ENCODE measurements around the gene RUNDC1. TPM values are rescaled to one million over a fixed set of nuclear protein-coding genes. Genes with fewer than 3 reads are reported as not detected.
"Not testable (repeated sequence)": the region's sequence is repeated elsewhere in the genome, so short reads cannot be mapped to it uniquely, and the experiment has no call there.

RUNDC1 gene
- total RNA-seq, 1 experiment from 2014 or later: 18.2 TPM

GRCh38 chr17:42999003-42999525, 18.7 kb downstream of the RUNDC1 start:
- no TSS peak for BruUV-seq (replicated peaks)
- no peaks in the 10 kb centered on the region for H3K9me3 ChIP-seq
- CTCF ChIA-PET: interaction anchor here (1.4 to 1.9 kb wide), 3 partner anchors 17 to 175 kb away, joined by 3 to 13 read pairs (median 4); partner anchors contain the start of gene BECN1
- peaks cover 16% of the 10 kb centered on the region for H3K4me1 ChIP-seq
- H3K27me3 ChIP-seq (replicated peaks; ENCODE audit: control insufficient read depth, insufficient read depth, low read length): no peaks in the 10 kb centered on the region
- POLR2A ChIA-PET: interaction anchor here (0.6 to 2.0 kb wide), 10 partner anchors 8 to 1212 kb away, joined by 3 to 37 read pairs (median 15); partner anchors contain the start of genes IFI35, JUP, TMEM106A and VAT1
- no peaks in the 10 kb centered on the region for H3K27me3 Mint-ChIP-seq (ENCODE audit: insufficient read depth, unreplicated experiment)
- peaks cover 80% of the 10 kb centered on the region for H3K36me3 Mint-ChIP-seq (ENCODE audit: insufficient read depth, unreplicated experiment)
- no peaks in the 10 kb centered on the region for H3K9me3 Mint-ChIP-seq (ENCODE audit: unreplicated experiment)
- no peak for TF ChIP-seq CTCF (IDR thresholded peaks at IDR 0.05; ENCODE audit: insufficient read depth in 1 of 2, low read depth in 1 of 2, low read length in 1 of 2, severe bottlenecking in 1 of 2, unreplicated experiment in 1 of 2)
- peak overlapping the region; percentile 99 for H3K27ac Mint-ChIP-seq (ENCODE audit: unreplicated experiment)
- peak overlapping the region; percentile 59 for H3K4me3 ChIP-seq (ENCODE audit: low read depth, low read length)
- peaks cover 12% of the 10 kb centered on the region for H3K4me1 Mint-ChIP-seq (ENCODE audit: low read depth, unreplicated experiment)
- intact Hi-C loops (cut with micrococcal nuclease; ENCODE audit: unreplicated experiment): loop anchor here (2.0 kb wide), 1 partner anchor 18 kb away; the partner anchor contains the start of genes PTGES3L and RUNDC1
- peaks cover 3% of the 10 kb centered on the region; the same call in 1 of the 2 replicates for H3K36me3 ChIP-seq (ENCODE audit: control insufficient read depth, insufficient read depth, low read length)
- H3K4me3 Mint-ChIP-seq (ENCODE audit: unreplicated experiment): peak overlapping the region; percentile 90
- DNase-seq: no peak

- peak overlapping the region; percentile 16 for H3K4me3 Mint-ChIP-seq (ENCODE audit: unreplicated experiment)
- POLR2A ChIA-PET; H3K4me3 ChIP-seq (ENCODE audit: low read depth, low read length); H3K9me3 ChIP-seq; H3K4me1 Mint-ChIP-seq (ENCODE audit: low read depth, unreplicated experiment); H3K27me3 Mint-ChIP-seq (ENCODE audit: insufficient read depth, unreplicated experiment); H3K27me3 ChIP-seq (replicated peaks; ENCODE audit: control insufficient read depth, insufficient read depth, low read length); BruUV-seq (replicated peaks); intact Hi-C loops (cut with micrococcal nuclease; ENCODE audit: unreplicated experiment); H3K36me3 ChIP-seq (ENCODE audit: control insufficient read depth, insufficient read depth, low read length); DNase-seq; CTCF ChIA-PET; H3K9me3 Mint-ChIP-seq (ENCODE audit: unreplicated experiment): not testable (repeated sequence)
- H3K27ac Mint-ChIP-seq (ENCODE audit: unreplicated experiment): peak overlapping the region; percentile 48
- peaks cover 16% of the 10 kb centered on the region for H3K4me1 ChIP-seq
- peaks cover 74% of the 10 kb centered on the region for H3K36me3 Mint-ChIP-seq (ENCODE audit: insufficient read depth, unreplicated experiment)
Observed at GRCh38 chr17:43000894-43001293, 20.5 kb downstream of the RUNDC1 start.

GRCh38 chr17:43003542-43004172, 23.3 kb downstream of the RUNDC1 start:
- ChIA-PET CTCF (no interaction called here), POLR2A (no interaction called here)
- no peaks in the 10 kb centered on the region for H3K27me3 ChIP-seq (replicated peaks; ENCODE audit: control insufficient read depth, insufficient read depth, low read length)
- Mint-ChIP-seq H3K27me3 (ENCODE audit: insufficient read depth, unreplicated experiment) (no peaks in the 10 kb centered on the region), H3K9me3 (ENCODE audit: unreplicated experiment) (no peaks in the 10 kb centered on the region), H3K4me3 (ENCODE audit: unreplicated experiment) (no peak overlapping the region), H3K4me1 (ENCODE audit: low read depth, unreplicated experiment) (no peaks in the 10 kb centered on the region), H3K27ac (ENCODE audit: unreplicated experiment) (peak overlapping the region; percentile 77), H3K36me3 (ENCODE audit: insufficient read depth, unreplicated experiment) (peaks cover 73% of the 10 kb centered on the region)
- no peak for TF ChIP-seq CTCF (IDR thresholded peaks at IDR 0.05; ENCODE audit: insufficient read depth in 1 of 2, low read depth in 1 of 2, low read length in 1 of 2, severe bottlenecking in 1 of 2, unreplicated experiment in 1 of 2)
- peaks cover 3% of the 10 kb centered on the region; the same call in 1 of the 2 replicates for H3K36me3 ChIP-seq (ENCODE audit: control insufficient read depth, insufficient read depth, low read length)
- no TSS peak for BruUV-seq (replicated peaks)
- intact Hi-C loops (cut with micrococcal nuclease; ENCODE audit: unreplicated experiment): no loop called here
- peaks cover 8% of the 10 kb centered on the region for H3K4me1 ChIP-seq
- no peaks in the 10 kb centered on the region for H3K9me3 ChIP-seq
- no peak for DNase-seq
- H3K4me3 ChIP-seq (ENCODE audit: low read depth, low read length): no peak overlapping the region

All from Caco-2 (cell line).